NCI-H510A treated with DMSO at 0.1 percent for 48 hours (cell line): ENCODE measurements around the gene FAM229B.

Experiments used
- DNase-seq: peaks from one replicate; lab custom pipeline; 2025; lab: John Stamatoyannopoulos, UW

FAM229B gene

GRCh38 chr6:112144145-112144926 is 56.9 kb downstream of the FAM229B start:
- DNase-seq, result no peak

GRCh38 chr6:112145080-112145573 is 57.7 kb downstream of the FAM229B start:
- no peak for DNase-seq

- DNase-seq, result no peak
Observed at GRCh38 chr6:112148103-112148502, 60.7 kb downstream of the FAM229B start.

- no peak for DNase-seq
Observed at GRCh38 chr6:112149236-112149635, 61.8 kb downstream of the FAM229B start.

- DNase-seq, result no peak
Observed at GRCh38 chr6:112149719-112150263, 62.4 kb downstream of the FAM229B start.

GRCh38 chr6:112150363-112150762 is 63.0 kb downstream of the FAM229B start:
- no peak for DNase-seq
